H9 (cell line): ENCODE results near the gene ICE1. TPM values are rescaled to one million over a fixed set of nuclear protein-coding genes. Genes with fewer than 3 reads are reported as not detected.

Source experiments
- DNase-seq: peaks from one replicate; pipeline ENCODE4 v3.0.0-alpha.2; 2017
- H2AFZ ChIP-seq: one replicate; pipeline ENCODE4 v1.6.1; 2013; ENCODE audit warnings: mild to moderate bottlenecking, low read length, control low read depth, moderate library complexity
- H2AK5ac ChIP-seq: 2 replicates; pipeline ENCODE4 v1.6.1; 2013; ENCODE audit warnings: low read length, control low read depth, mixed read lengths; ENCODE audit not compliant: insufficient read length
- H2BK120ac ChIP-seq: one replicate; pipeline ENCODE4 v1.6.1; 2013; ENCODE audit warnings: low read depth, mild to moderate bottlenecking, low read length, control low read depth, inconsistent platforms; ENCODE audit not compliant: poor library complexity, severe bottlenecking
- H2BK12ac ChIP-seq: 2 replicates; pipeline ENCODE4 v1.6.1; 2013; ENCODE audit warnings: low read length, control low read depth, mixed read lengths, low read depth; ENCODE audit not compliant: insufficient read length
- H2BK15ac ChIP-seq: 2 replicates; pipeline ENCODE4 v1.6.1; 2013; ENCODE audit warnings: low read depth, low read length, control low read depth
- H2BK20ac ChIP-seq: one replicate; pipeline ENCODE4 v1.6.1; 2013; ENCODE audit warnings: low read depth, mild to moderate bottlenecking, low read length, control low read depth, inconsistent platforms; ENCODE audit not compliant: poor library complexity, severe bottlenecking
- H2BK5ac ChIP-seq: 2 replicates; pipeline ENCODE4 v1.6.1; 2013; ENCODE audit warnings: low read length, control low read depth, mixed read lengths; ENCODE audit not compliant: insufficient read length
- H3K14ac ChIP-seq: 2 replicates; pipeline ENCODE4 v1.6.1; 2013; ENCODE audit warnings: low read length, control low read depth; ENCODE audit not compliant: insufficient read depth
- H3K18ac ChIP-seq: 2 replicates; pipeline ENCODE4 v1.6.1; 2013; ENCODE audit warnings: low read depth, mild to moderate bottlenecking, mixed read lengths, low read length, control low read depth; ENCODE audit not compliant: insufficient read length
- H3K23ac ChIP-seq: 2 replicates; pipeline ENCODE4 v1.6.1; 2013; ENCODE audit warnings: low read length, control low read depth, mixed read lengths, low read depth; ENCODE audit not compliant: insufficient read length
- H3K23me2 ChIP-seq: 2 replicates; pipeline ENCODE4 v1.6.1; 2013; ENCODE audit warnings: low read depth, mild to moderate bottlenecking, mixed read lengths, low read length, control low read depth; ENCODE audit not compliant: insufficient read length, poor library complexity, severe bottlenecking
- H3K27ac ChIP-seq: 2 replicates; pipeline ENCODE4 v1.5.1; 2013; ENCODE audit warnings: low read length, control low read depth, mixed read lengths, low read depth; ENCODE audit not compliant: insufficient read length
- H3K27me3 ChIP-seq: 2 replicates; pipeline ENCODE4 v1.6.1; 2013; ENCODE audit warnings: low read length, control low read depth, inconsistent platforms; ENCODE audit not compliant: insufficient read depth
- H3K4ac ChIP-seq: 2 replicates; pipeline ENCODE4 v1.6.1; 2013; ENCODE audit warnings: low read depth, mild to moderate bottlenecking, control low read depth, inconsistent platforms, low read length, moderate library complexity
- H3K4me1 ChIP-seq: 2 replicates; pipeline ENCODE4 v1.6.1; 2013; ENCODE audit warnings: low read length, control low read depth, inconsistent platforms; ENCODE audit not compliant: insufficient read depth
- H3K4me2 ChIP-seq: 2 replicates; pipeline ENCODE4 v1.6.1; 2013; ENCODE audit warnings: low read length, control low read depth, mixed read lengths; ENCODE audit not compliant: insufficient read length, insufficient read depth
- H3K56ac ChIP-seq: 2 replicates; pipeline ENCODE4 v1.6.1; 2013; ENCODE audit warnings: low read depth, mild to moderate bottlenecking, mixed read lengths, low read length, control low read depth; ENCODE audit not compliant: insufficient read length
- H3K79me1 ChIP-seq: 2 replicates; pipeline ENCODE4 v1.6.1; 2013; ENCODE audit warnings: low read depth, mild to moderate bottlenecking, moderate library complexity, low read length, control low read depth, inconsistent platforms; ENCODE audit not compliant: insufficient read depth, poor library complexity, severe bottlenecking
- H3K79me2 ChIP-seq: 2 replicates; pipeline ENCODE4 v1.6.1; 2013; ENCODE audit warnings: low read length, control low read depth, inconsistent platforms; ENCODE audit not compliant: insufficient read depth
- H3K9ac ChIP-seq: 2 replicates; pipeline ENCODE4 v1.6.1; 2013; ENCODE audit warnings: low read length, control low read depth, mixed read lengths; ENCODE audit not compliant: insufficient read length; ENCODE audit errors: extremely low read depth
- H3K9me3 ChIP-seq: one replicate; pipeline ENCODE4 v1.6.1; 2013; ENCODE audit warnings: low read depth, low read length, inconsistent platforms; ENCODE audit not compliant: control insufficient read depth
- H3T11ph ChIP-seq: one replicate; pipeline ENCODE4 v1.6.1; 2013; ENCODE audit warnings: mild to moderate bottlenecking, low read length, control low read depth, inconsistent platforms
- H4K20me1 ChIP-seq: one replicate; pipeline ENCODE4 v1.6.1; 2013; ENCODE audit not compliant: control insufficient read depth, insufficient read length, insufficient read depth
- H4K5ac ChIP-seq: 2 replicates; pipeline ENCODE4 v1.6.1; 2013; ENCODE audit warnings: low read depth, mild to moderate bottlenecking, mixed read lengths, low read length, control low read depth; ENCODE audit not compliant: insufficient read length
- H4K8ac ChIP-seq: replicated peaks from 2 replicates; pipeline ENCODE4 v1.6.1; 2013; ENCODE audit warnings: low read length, control low read depth, mixed read lengths, low read depth; ENCODE audit not compliant: insufficient read length
- H4K91ac ChIP-seq: 2 replicates; pipeline ENCODE4 v1.6.1; 2013; ENCODE audit warnings: low read depth, mild to moderate bottlenecking, moderate library complexity, mixed read lengths, low read length, control low read depth; ENCODE audit not compliant: insufficient read length
- H3K27ac Mint-ChIP-seq, 3 experiments: 2 replicates in 2 of 3; 3 replicates in 1 of 3; pipeline ENCODE4 v1.8.0; 2020 to 2021; ENCODE audit warnings: mixed read lengths in 3 of 3, mild to moderate bottlenecking in 1 of 3, moderate library complexity in 1 of 3
- H3K27me3 Mint-ChIP-seq: 2 replicates; pipeline ENCODE4 v1.8.0; 2021; ENCODE audit warnings: low read depth, mild to moderate bottlenecking, moderate library complexity, mixed read lengths
- H3K36me3 Mint-ChIP-seq, 3 experiments: 2 replicates in 2 of 3; 3 replicates in 1 of 3; pipeline ENCODE4 v1.8.0; 2020 to 2021; ENCODE audit warnings: low read depth in 3 of 3, mixed read lengths in 3 of 3; ENCODE audit not compliant: insufficient read depth in 1 of 3
- H3K4me1 Mint-ChIP-seq, 2 experiments: 2 replicates each; pipeline ENCODE4 v1.8.0; 2020; ENCODE audit warnings: mixed read lengths in 2 of 2
- H3K4me3 Mint-ChIP-seq, 2 experiments: 2 replicates in 1 of 2; 3 replicates in 1 of 2; pipeline ENCODE4 v1.8.0; 2020 to 2021; ENCODE audit warnings: mild to moderate bottlenecking in 2 of 2, mixed read lengths in 2 of 2, moderate library complexity in 1 of 2
- H3K9me3 Mint-ChIP-seq, 2 experiments: 2 replicates in 1 of 2; 3 replicates in 1 of 2; pipeline ENCODE4 v1.8.0; 2020; ENCODE audit warnings: mild to moderate bottlenecking in 2 of 2, mixed read lengths in 2 of 2, moderate library complexity in 1 of 2
- WGBS: extraction: QIAGEN DNeasy Blood & Tissue Kit; methylation state at CpG from one replicate; pipeline ENCODE4 v1.1.7; 2013; ENCODE audit warnings: missing lambda C conversion rate, low lambda C conversion rate, mixed read lengths; ENCODE audit not compliant: insufficient read length; ENCODE audit errors: extremely low coverage; 5-methylcytosine and 5-hydroxymethylcytosine counted together
- total RNA-seq: library from RNA; stranded (reverse); gene quantifications from 2 replicates; pipeline ENCODE4 v1.2.1, GENCODE V29; 2021
- TF ChIP-seq, protein P1 (sequence below): fragments of 200-600 bp; sonication (generic); conservative IDR thresholded peaks from 3 replicates; pipeline ENCODE4 v1.8.0; 2021; ENCODE audit warnings: antibody characterized with exemption, mild to moderate bottlenecking

Gene ICE1
- total RNA-seq, 1 experiment from 2014 or later: 45.1 TPM

DNA sequence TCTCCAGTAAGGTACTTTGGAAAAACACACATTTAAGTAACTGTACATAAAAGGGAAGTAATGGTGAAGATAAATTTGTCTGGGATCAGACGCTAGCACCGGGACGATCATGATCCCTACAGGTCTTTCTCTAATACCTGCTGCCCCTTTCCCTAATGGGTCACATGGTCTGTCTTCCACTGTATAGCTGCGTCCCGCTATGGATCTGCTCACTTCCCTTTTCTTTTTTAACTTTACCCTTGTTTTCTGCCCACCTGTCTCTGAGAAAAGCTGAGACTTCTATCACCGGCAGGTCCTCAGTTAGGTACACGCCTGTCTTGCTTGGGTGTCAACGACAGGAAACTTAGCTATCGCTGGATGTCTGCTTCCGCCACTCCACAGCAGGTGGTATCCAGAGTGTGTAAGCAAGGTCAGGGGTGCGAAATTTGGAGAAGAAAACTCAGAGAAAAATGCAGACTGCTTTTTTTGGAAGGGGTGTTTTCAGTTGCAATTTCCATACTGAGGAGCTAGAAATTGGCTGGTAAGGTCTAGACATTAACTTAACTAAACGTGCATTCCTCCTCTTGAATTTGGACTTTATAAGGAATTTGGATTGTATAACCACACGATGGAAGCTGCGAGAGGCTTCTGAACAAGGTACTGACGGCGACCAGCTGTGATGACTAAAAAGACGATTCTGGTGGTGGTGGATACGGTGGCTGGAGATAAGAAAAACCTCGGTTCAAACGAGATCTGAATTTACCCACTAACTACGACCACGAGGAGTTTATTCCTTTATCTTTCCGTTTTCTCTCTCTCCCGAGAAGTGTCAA is 1.1 kb upstream of the ICE1 start:
- Histone ChIP-seq H3K4ac (no peak overlapping the region), H3K4me1 (peaks cover 6% of the 10 kb centered on the region; the same call in 1 of the 2 replicates), H3K79me2 (peaks cover 30% of the 10 kb centered on the region), H3K9ac (peak overlapping the region; percentile 75), H2BK12ac (no peak overlapping the region), H2BK20ac (no peak overlapping the region), H3K14ac (peak overlapping the region; percentile 49), H3T11ph (no peak overlapping the region), H2AK5ac (no peak overlapping the region), H4K8ac (no peak overlapping the region), H2BK15ac (no peak overlapping the region), H3K4me2 (peak overlapping the region; percentile 79), H2BK5ac (no peak overlapping the region), H3K9me3 (no peaks in the 10 kb centered on the region), H4K5ac (no peak overlapping the region), H3K18ac (peak overlapping the region; percentile 13), H3K56ac (no peak overlapping the region), H4K20me1 (no peaks in the 10 kb centered on the region), H3K23me2 (peaks cover 14% of the 10 kb centered on the region), H3K79me1 (peaks cover 4% of the 10 kb centered on the region), H3K27ac (peak overlapping the region; percentile 59), H4K91ac (no peak overlapping the region), H3K23ac (no peak overlapping the region), H2AFZ (no peak overlapping the region), H3K27me3 (no peaks in the 10 kb centered on the region), H2BK120ac (no peak overlapping the region)
- peak overlapping the region in 1 of 2 experiments; percentile 88; a peak in 3 of 5 replicates for H3K4me3 Mint-ChIP-seq
- H3K4me1 Mint-ChIP-seq: peaks cover 21 to 28% of the 10 kb centered on the region in 2 experiments
- no CpG with 5 or more reads among the region's 24 CpGs for WGBS
- TF ChIP-seq, protein P1, sequence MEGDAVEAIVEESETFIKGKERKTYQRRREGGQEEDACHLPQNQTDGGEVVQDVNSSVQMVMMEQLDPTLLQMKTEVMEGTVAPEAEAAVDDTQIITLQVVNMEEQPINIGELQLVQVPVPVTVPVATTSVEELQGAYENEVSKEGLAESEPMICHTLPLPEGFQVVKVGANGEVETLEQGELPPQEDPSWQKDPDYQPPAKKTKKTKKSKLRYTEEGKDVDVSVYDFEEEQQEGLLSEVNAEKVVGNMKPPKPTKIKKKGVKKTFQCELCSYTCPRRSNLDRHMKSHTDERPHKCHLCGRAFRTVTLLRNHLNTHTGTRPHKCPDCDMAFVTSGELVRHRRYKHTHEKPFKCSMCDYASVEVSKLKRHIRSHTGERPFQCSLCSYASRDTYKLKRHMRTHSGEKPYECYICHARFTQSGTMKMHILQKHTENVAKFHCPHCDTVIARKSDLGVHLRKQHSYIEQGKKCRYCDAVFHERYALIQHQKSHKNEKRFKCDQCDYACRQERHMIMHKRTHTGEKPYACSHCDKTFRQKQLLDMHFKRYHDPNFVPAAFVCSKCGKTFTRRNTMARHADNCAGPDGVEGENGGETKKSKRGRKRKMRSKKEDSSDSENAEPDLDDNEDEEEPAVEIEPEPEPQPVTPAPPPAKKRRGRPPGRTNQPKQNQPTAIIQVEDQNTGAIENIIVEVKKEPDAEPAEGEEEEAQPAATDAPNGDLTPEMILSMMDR: no peak
- H3K27ac Mint-ChIP-seq: peak overlapping the region; percentile 92 to 98 (median 98)
- peaks cover 0 to 3% (median 0%) of the 10 kb centered on the region in 3 experiments; a peak in 1 of 7 replicates for H3K36me3 Mint-ChIP-seq
- H3K27me3 Mint-ChIP-seq: no peaks in the 10 kb centered on the region; the same call in 1 of the 2 replicates
- DNase-seq: no peak
- no peaks in the 10 kb centered on the region for H3K9me3 Mint-ChIP-seq
